ENCODE results near the gene GDA.

Gene GDA

DNA sequence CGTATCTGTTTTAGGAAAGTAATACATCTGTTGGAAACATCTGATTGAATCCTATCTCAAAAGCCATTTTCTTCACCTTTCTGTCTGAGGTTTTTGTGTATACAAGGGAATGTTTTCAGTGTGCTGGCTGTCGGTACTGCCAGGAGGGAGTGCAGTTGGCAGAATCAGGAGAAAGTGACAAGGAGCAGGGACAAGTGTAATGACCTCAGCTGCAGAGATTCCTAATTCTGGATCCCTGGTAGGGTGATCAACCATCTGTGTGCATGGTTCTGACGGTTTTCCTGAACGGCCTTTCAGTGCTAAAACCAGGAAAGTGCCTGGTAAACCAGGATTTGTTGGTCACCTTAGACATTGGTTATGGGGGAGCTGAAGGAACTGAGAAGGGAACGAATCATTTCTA, 1.6 kb upstream of the GDA start:
- TF ChIP-seq, protein P1, sequence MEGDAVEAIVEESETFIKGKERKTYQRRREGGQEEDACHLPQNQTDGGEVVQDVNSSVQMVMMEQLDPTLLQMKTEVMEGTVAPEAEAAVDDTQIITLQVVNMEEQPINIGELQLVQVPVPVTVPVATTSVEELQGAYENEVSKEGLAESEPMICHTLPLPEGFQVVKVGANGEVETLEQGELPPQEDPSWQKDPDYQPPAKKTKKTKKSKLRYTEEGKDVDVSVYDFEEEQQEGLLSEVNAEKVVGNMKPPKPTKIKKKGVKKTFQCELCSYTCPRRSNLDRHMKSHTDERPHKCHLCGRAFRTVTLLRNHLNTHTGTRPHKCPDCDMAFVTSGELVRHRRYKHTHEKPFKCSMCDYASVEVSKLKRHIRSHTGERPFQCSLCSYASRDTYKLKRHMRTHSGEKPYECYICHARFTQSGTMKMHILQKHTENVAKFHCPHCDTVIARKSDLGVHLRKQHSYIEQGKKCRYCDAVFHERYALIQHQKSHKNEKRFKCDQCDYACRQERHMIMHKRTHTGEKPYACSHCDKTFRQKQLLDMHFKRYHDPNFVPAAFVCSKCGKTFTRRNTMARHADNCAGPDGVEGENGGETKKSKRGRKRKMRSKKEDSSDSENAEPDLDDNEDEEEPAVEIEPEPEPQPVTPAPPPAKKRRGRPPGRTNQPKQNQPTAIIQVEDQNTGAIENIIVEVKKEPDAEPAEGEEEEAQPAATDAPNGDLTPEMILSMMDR (IDR thresholded peaks at IDR 0.05; ENCODE audit: low read depth, low read length, missing control alignments), result no peak
- no peak for DNase-seq (ENCODE audit: low read depth)
- no peak overlapping the region for H3K4me3 ChIP-seq (ENCODE audit: low read depth, low read length)

DNA sequence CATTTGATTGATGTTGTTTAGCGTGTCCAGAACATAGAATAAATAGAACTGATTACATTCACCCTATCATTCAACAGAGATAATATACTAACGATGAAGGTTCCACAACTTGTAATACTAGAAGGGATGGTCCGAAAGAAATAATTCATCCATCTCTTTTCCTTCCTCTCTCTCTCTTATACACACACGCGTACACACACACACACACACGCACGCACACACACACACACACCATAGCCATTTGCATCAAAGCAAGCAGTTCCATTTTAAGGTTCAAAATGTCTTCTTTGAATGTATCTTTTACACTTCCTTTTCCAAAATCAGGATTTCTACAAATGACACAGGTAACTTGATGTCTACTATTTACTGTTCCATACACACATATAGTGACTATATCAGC, 887 bp downstream of the GDA start:
- no peak for DNase-seq (ENCODE audit: low read depth)
- no peak overlapping the region for H3K4me3 ChIP-seq (ENCODE audit: low read depth, low read length)
- TF ChIP-seq, protein P1 (IDR thresholded peaks at IDR 0.05; ENCODE audit: low read depth, low read length, missing control alignments), result no peak

DNA sequence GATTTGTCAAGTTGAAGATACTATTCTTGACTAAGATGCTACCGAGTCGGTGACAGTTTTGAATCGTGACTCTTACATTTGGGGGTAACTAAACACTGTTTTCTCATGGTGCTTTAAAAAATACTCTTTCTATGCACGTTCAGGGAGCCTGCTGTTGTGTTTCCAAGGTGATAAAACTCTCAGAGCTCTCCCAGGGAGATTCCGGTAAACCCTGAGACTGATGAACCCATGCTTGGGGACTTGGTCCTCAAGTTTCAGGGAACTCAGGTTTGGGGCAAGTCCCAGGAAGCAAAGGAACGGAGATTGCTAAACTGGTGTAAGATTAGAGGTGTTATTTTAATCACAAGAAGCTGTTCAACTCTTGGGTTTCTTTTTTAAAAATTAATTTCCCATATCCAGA, 1.4 kb downstream of the GDA start:
- DNase-seq (ENCODE audit: low read depth), result no peak
- TF ChIP-seq, protein P1 (IDR thresholded peaks at IDR 0.05; ENCODE audit: low read depth, low read length, missing control alignments), result no peak

DNA sequence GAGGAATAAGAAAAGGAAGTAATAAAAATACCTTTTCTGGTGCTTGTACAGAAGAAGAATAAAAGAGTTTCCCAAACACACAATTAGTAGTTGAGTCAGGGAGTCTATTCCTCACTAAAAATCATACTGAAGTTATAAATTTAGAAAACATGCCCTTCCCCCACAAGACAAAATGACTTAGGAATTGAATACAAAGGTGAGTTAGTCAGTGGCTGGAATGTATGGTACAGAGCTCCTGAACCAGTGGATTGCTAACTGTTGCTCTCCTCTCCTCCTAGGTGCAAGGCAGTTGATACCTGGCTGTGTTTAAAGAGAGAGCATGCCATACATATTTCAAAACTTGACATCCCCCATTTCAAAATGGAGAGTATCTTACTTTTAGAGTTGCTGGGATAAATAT, 1.9 kb downstream of the GDA start:
- DNase-seq (ENCODE audit: low read depth), result no peak
- no peak overlapping the region for H3K4me3 ChIP-seq (ENCODE audit: low read depth, low read length)
- TF ChIP-seq, protein P1 (IDR thresholded peaks at IDR 0.05; ENCODE audit: low read depth, low read length, missing control alignments), result no peak

More for the DNA sequence above, 1.4 kb downstream of the GDA start:
- no peak overlapping the region for H3K4me3 ChIP-seq (ENCODE audit: low read depth, low read length)

DNA sequence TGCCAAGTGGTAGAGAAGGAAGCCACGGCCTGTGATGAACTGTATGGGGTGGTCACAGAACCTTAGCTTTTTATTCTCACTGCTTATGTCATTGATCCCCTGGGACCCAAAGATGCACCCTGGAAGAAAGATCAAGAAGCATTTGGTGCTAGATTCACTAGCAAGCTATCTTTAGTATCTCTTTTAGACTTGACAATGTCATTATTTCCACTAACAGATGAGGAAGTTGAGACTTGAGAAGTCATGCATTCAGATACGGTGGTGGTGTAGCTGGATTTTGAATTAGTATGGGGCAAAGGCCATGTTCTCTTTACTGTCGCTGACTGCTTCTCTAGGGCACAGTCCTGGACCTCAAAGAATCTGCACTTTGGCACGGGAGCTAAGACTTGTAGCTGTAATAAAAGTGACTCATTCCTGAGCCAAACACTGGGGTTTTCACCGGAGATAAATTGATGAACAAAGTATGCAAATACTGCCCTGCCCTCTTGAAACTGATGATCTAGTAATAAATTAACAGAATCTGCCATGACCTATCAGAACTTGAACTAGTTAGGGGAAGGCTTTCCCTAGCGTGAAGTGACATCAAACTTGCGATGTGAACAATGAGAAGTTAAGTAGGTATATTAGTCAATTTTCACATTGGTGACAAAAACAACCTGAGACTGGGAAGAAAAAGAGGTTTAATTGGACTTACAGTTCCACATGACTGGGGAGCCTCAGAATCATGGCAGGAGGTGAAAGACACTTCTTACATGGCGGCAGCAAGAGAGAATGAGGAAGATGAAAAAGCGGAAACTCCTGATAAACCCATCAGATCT, 5.4 kb downstream of the GDA start:
- no peak overlapping the region for H3K4me3 ChIP-seq (ENCODE audit: low read depth, low read length)
- DNase-seq (ENCODE audit: low read depth), result no peak
- TF ChIP-seq, protein P1 (IDR thresholded peaks at IDR 0.05; ENCODE audit: low read depth, low read length, missing control alignments), result no peak

DNA sequence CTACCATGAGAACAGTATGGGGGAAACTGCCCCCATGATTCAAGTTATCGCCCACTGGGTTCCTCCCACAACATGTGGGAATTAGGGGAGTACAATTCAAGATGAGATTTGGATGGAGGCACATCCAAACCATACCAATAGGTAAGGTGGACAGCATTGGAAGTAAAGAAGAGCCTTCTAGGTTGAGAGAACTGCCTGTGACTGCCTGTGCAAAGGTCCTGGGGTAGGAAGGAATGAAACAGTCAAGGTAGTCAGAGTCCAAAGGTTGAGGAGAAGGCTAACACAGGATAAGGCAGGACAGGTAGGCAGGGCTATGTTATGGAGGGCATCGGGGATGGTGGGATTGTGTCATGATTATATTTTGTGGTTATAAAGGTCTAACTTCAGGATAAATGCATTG, 6.1 kb downstream of the GDA start:
- no peak for DNase-seq (ENCODE audit: low read depth)
- TF ChIP-seq, protein P1 (IDR thresholded peaks at IDR 0.05; ENCODE audit: low read depth, low read length, missing control alignments), result no peak
- no peak overlapping the region for H3K4me3 ChIP-seq (ENCODE audit: low read depth, low read length)

DNA sequence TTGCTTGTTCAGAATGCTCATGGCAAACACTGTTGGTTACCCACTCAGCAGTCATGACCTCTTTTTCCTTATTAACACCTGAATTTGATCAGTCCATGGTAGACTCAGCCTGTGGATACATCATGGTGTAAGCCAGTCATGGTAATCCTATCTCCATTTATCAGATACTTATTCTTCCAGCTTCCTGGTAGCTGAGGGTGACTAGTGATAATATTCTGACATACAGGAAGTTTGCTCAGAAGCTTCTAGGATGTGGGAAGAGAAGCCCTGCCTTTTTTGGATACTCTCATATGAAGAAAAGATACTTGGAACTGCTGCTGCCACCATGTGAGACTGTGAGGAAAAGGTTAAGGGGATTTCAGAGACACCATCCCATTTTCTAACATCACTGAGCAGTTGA, 7.3 kb downstream of the GDA start:
- H3K4me3 ChIP-seq (ENCODE audit: low read depth, low read length), result no peak overlapping the region
- TF ChIP-seq, protein P1 (IDR thresholded peaks at IDR 0.05; ENCODE audit: low read depth, low read length, missing control alignments), result no peak
- DNase-seq (ENCODE audit: low read depth), result no peak
